Measurements from ENCODE around the gene CCND2. TPM values are rescaled to one million over a fixed set of nuclear protein-coding genes. Genes with fewer than 3 reads are reported as not detected.
"Not testable (repeated sequence)": the region's sequence is repeated elsewhere in the genome, so short reads cannot be mapped to it uniquely, and the experiment has no call there.

Gene CCND2
- total RNA-seq, 1 donor, result 20.3 TPM

GRCh38 chr12:4238577-4238976, 35.0 kb upstream of the CCND2 start:
- no peak for DNase-seq (ENCODE audit: low read depth)
- H3K4me3 ChIP-seq (ENCODE audit: low read depth, low read length), result no peak overlapping the region
- TF ChIP-seq CTCF (IDR thresholded peaks at IDR 0.05; ENCODE audit: insufficient read depth, low read depth, low read length), result no peak

- no peak for DNase-seq (ENCODE audit: low read depth)
- no peak overlapping the region for H3K4me3 ChIP-seq (ENCODE audit: low read depth, low read length)
- TF ChIP-seq CTCF (IDR thresholded peaks at IDR 0.05; ENCODE audit: insufficient read depth, low read depth, low read length), result no peak
Observed at GRCh38 chr12:4239746-4240145, 33.8 kb upstream of the CCND2 start.

GRCh38 chr12:4240161-4240783, 33.3 kb upstream of the CCND2 start:
- no peak overlapping the region for H3K4me3 ChIP-seq (ENCODE audit: low read depth, low read length)
- TF ChIP-seq CTCF (IDR thresholded peaks at IDR 0.05; ENCODE audit: insufficient read depth, low read depth, low read length), result no peak
- no peak for DNase-seq (ENCODE audit: low read depth)

- TF ChIP-seq CTCF (IDR thresholded peaks at IDR 0.05; ENCODE audit: insufficient read depth, low read depth, low read length), result no peak
- no peak overlapping the region for H3K4me3 ChIP-seq (ENCODE audit: low read depth, low read length)
- DNase-seq (ENCODE audit: low read depth), result no peak
Observed at GRCh38 chr12:4240981-4241380, 32.6 kb upstream of the CCND2 start.

GRCh38 chr12:4241592-4241991, 32.0 kb upstream of the CCND2 start:
- H3K4me3 ChIP-seq (ENCODE audit: low read depth, low read length), result no peak overlapping the region
- TF ChIP-seq CTCF (IDR thresholded peaks at IDR 0.05; ENCODE audit: insufficient read depth, low read depth, low read length), result no peak
- no peak for DNase-seq (ENCODE audit: low read depth)

- no peak for TF ChIP-seq CTCF (IDR thresholded peaks at IDR 0.05; ENCODE audit: insufficient read depth, low read depth, low read length)
Observed at GRCh38 chr12:4242595-4242994, 31.0 kb upstream of the CCND2 start.

GRCh38 chr12:4243091-4243490, 30.5 kb upstream of the CCND2 start:
- no peak overlapping the region for H3K4me3 ChIP-seq (ENCODE audit: low read depth, low read length)
- TF ChIP-seq CTCF (IDR thresholded peaks at IDR 0.05; ENCODE audit: insufficient read depth, low read depth, low read length), result no peak
- no peak for DNase-seq (ENCODE audit: low read depth)

More at GRCh38 chr12:4242595-4242994, 31.0 kb upstream of the CCND2 start:
- no peak for DNase-seq (ENCODE audit: low read depth)
- H3K4me3 ChIP-seq (ENCODE audit: low read depth, low read length), result no peak overlapping the region

- not testable (repeated sequence) for DNase-seq (ENCODE audit: low read depth); H3K4me3 ChIP-seq (ENCODE audit: low read depth, low read length)
Observed at GRCh38 chr12:4243491-4244100, 30.0 kb upstream of the CCND2 start.

Data from fibroblast of villous mesenchyme (primary cell).